ENCODE data around the gene KLHL5. TPM values are rescaled to one million over a fixed set of nuclear protein-coding genes. Genes with fewer than 3 reads are reported as not detected.

The KLHL5 gene
- total and polyA plus RNA-seq, 9 of the 15 experiments (the other 6 are each of a cell fraction or from before 2014, with no cell fraction given): 8.0 to 30.8 (median 22.1) TPM

- TF ChIP-seq ATF3 (IDR thresholded peaks at IDR 0.05) (no peak), ATF3 (CRISPR knock-in tag; conservative IDR thresholded peaks at IDR 0.05) (no peak), CCAR2 (IDR thresholded peaks at IDR 0.05; ENCODE audit: low read depth, low read length) (no peak), ZSCAN29 (IDR thresholded peaks at IDR 0.05) (no peak), MAFF (IDR thresholded peaks at IDR 0.05; ENCODE audit: low read length) (no peak), RFX7 (CRISPR knock-in tag; IDR thresholded peaks at IDR 0.05) (no peak), MCM3 (IDR thresholded peaks at IDR 0.05) (no peak), MBD2 (IDR thresholded peaks at IDR 0.05; ENCODE audit: borderline replicate concordance, low read depth) (peak; percentile 55), PTBP1 (IDR thresholded peaks at IDR 0.05; ENCODE audit: low read depth, low read length) (no peak), MNT (conservative IDR thresholded peaks at IDR 0.05) (no peak; a peak in 1 of 4 replicates), ZZZ3 (IDR thresholded peaks at IDR 0.05) (no peak), ZBTB9 (CRISPR knock-in tag; IDR thresholded peaks at IDR 0.05) (no peak), POLR2B (IDR thresholded peaks at IDR 0.05; ENCODE audit: low read depth, partially characterized antibody) (no peak), DNMT1 (IDR thresholded peaks at IDR 0.05) (no peak), PREB (CRISPR knock-in tag; IDR thresholded peaks at IDR 0.05) (no peak), POLR2H (tag; IDR thresholded peaks at IDR 0.05; ENCODE audit: low read depth) (0 out of 2 replicates have a peak, but pooled peaks have one; percentile 37), RFX1 (IDR thresholded peaks at IDR 0.05) (no peak), RBM25 (IDR thresholded peaks at IDR 0.05; ENCODE audit: low read depth, low read length, severe bottlenecking) (no peak), CTCFL (IDR thresholded peaks at IDR 0.05; ENCODE audit: borderline replicate concordance, insufficient read depth, low read depth, low read length, poor library complexity, severe bottlenecking) (peak; percentile 27), NCOR1 (IDR thresholded peaks at IDR 0.05) (peak; percentile 24; the same call in 1 of the 2 replicates)
- TF ChIP-seq, protein P1, sequence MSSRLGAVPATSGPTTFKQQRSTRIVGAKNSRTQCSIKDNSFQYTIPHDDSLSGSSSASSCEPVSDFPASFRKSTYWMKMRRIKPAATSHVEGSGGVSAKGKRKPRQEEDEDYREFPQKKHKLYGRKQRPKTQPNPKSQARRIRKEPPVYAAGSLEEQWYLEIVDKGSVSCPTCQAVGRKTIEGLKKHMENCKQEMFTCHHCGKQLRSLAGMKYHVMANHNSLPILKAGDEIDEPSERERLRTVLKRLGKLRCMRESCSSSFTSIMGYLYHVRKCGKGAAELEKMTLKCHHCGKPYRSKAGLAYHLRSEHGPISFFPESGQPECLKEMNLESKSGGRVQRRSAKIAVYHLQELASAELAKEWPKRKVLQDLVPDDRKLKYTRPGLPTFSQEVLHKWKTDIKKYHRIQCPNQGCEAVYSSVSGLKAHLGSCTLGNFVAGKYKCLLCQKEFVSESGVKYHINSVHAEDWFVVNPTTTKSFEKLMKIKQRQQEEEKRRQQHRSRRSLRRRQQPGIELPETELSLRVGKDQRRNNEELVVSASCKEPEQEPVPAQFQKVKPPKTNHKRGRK (tag; IDR thresholded peaks at IDR 0.05): no peak
Observed at GRCh38 chr4:39044364-39044955, 17.6 kb upstream of the KLHL5 start (continued).
